H1 (cell line): ENCODE measurements around the gene TMEM39A. TPM values are rescaled to one million over a fixed set of nuclear protein-coding genes. Genes with fewer than 3 reads are reported as not detected.

ENCODE experiments used
- CTCF ChIA-PET: fragments of 300-600 bp; sonication (Branson Sonifier 250); formaldehyde crosslinking; loops from one replicate; lab custom pipeline; 2021; ENCODE audit not compliant: partially characterized antibody; lab: Charles Lee
- POLR2A ChIA-PET: fragments of 300-600 bp; sonication (Branson Sonifier 250); formaldehyde crosslinking; loops from one replicate; lab custom pipeline; 2021; ENCODE audit warnings: inconsistent platforms; ENCODE audit not compliant: partially characterized antibody; lab: Charles Lee
- DNase-seq, 2 experiments: peaks; one replicate each; pipeline versions ENCODE4 v3.0.0 to v3.0.0-alpha.2; 2010 to 2022; ENCODE audit warnings: low spot score in 2 of 2, low read depth in 1 of 2, mixed read lengths in 1 of 2
- FAIRE-seq: peaks from 2 replicates; lab custom pipeline; 2011; peaks lifted over from hg19 to GRCh38; lab: Jason Lieb, UNC
- H2AFZ ChIP-seq: 2 replicates; pipeline ENCODE4 v1.8.1; 2012; ENCODE audit warnings: low read length, inconsistent platforms
- H2AK5ac ChIP-seq: 2 replicates; pipeline ENCODE4 v1.6.1; 2013; ENCODE audit warnings: low read depth, low read length
- H2BK120ac ChIP-seq: replicated peaks from 2 replicates; pipeline ENCODE3; 2013; ENCODE audit warnings: low read depth, low read length, inconsistent platforms
- H2BK12ac ChIP-seq: 2 replicates; pipeline ENCODE4 v1.6.1; 2013; ENCODE audit warnings: low read depth, low read length
- H2BK15ac ChIP-seq: 2 replicates; pipeline ENCODE4 v1.6.1; 2013; ENCODE audit warnings: low read length
- H2BK20ac ChIP-seq: 2 replicates; pipeline ENCODE4 v1.6.1; 2013; ENCODE audit warnings: low read length
- H2BK5ac ChIP-seq: 2 replicates; pipeline ENCODE4 v1.6.1; 2013; ENCODE audit warnings: low read depth, low read length
- H3K14ac ChIP-seq: 2 replicates; pipeline ENCODE4 v1.6.1; 2013; ENCODE audit warnings: inconsistent platforms; ENCODE audit not compliant: insufficient read length
- H3K18ac ChIP-seq: 2 replicates; pipeline ENCODE4 v1.6.1; 2013; ENCODE audit warnings: low read length; ENCODE audit errors: extremely low read depth
- H3K23ac ChIP-seq: 2 replicates; pipeline ENCODE4 v1.6.1; 2013; ENCODE audit warnings: inconsistent platforms; ENCODE audit not compliant: insufficient read length
- H3K23me2 ChIP-seq: 2 replicates; pipeline ENCODE4 v1.6.1; 2013; ENCODE audit warnings: low read depth, low read length
- H3K27ac ChIP-seq: 2 replicates; pipeline ENCODE4 v1.6.1; 2011; ENCODE audit warnings: low read depth, low read length, inconsistent platforms
- H3K27me3 ChIP-seq, 4 experiments: replicated peaks in 1 of 4; 1 replicate in 1 of 4; 2 replicates in 3 of 4; pipeline versions ENCODE4 v1.6.1 to v1.8.1; 2011 to 2013; ENCODE audit warnings: low read length in 3 of 4, mild to moderate bottlenecking in 3 of 4, inconsistent platforms in 2 of 4, mixed read lengths in 2 of 4, moderate library complexity in 1 of 4; ENCODE audit not compliant: control insufficient read depth in 3 of 4, insufficient read depth in 3 of 4; ENCODE audit errors: extremely low read depth in 1 of 4
- H3K36me3 ChIP-seq, 4 experiments: 2 replicates each; pipeline versions ENCODE4 v1.6.1 to v1.8.1; 2011 to 2013; ENCODE audit warnings: mild to moderate bottlenecking in 4 of 4, low read length in 3 of 4, moderate library complexity in 2 of 4, control low read depth in 1 of 4, inconsistent platforms in 1 of 4; ENCODE audit not compliant: insufficient read depth in 4 of 4, control insufficient read depth in 2 of 4
- H3K4ac ChIP-seq: replicated peaks from 2 replicates; pipeline ENCODE3; 2013; ENCODE audit warnings: low read length, low read depth, mixed read lengths, inconsistent platforms; ENCODE audit not compliant: insufficient read length
- H3K4me1 ChIP-seq, 4 experiments: replicated peaks in 1 of 4; 1 replicate in 1 of 4; 2 replicates in 3 of 4; pipeline versions ENCODE4 v1.6.1 to v1.8.1; 2011 to 2013; ENCODE audit warnings: low read length in 3 of 4, inconsistent platforms in 2 of 4, mixed read lengths in 1 of 4; ENCODE audit not compliant: insufficient read depth in 4 of 4, control insufficient read depth in 3 of 4
- H3K4me2 ChIP-seq, 2 experiments: 2 replicates each; pipeline versions ENCODE4 v1.6.1 to v1.8.1; 2011 to 2013; ENCODE audit warnings: low read depth in 2 of 2, low read length in 2 of 2, control low read depth in 1 of 2, inconsistent platforms in 1 of 2, mild to moderate bottlenecking in 1 of 2; ENCODE audit not compliant: insufficient read depth in 1 of 2
- H3K4me3 ChIP-seq, 4 experiments: fragments of 200-600, 300-600 bp in 1 of 4; sonication (generic), shearing (Covaris generic), sonication (Bioruptor Twin) in 1 of 4; 2 replicates each; pipeline versions ENCODE4 v1.5.1 to v1.8.1; 2011 to 2016; ENCODE audit warnings: low read length in 4 of 4, low read depth in 3 of 4, control low read depth in 2 of 4, inconsistent platforms in 2 of 4, mild to moderate bottlenecking in 2 of 4, mixed read lengths in 1 of 4, moderate library complexity in 1 of 4; ENCODE audit not compliant: insufficient read depth in 2 of 4; ENCODE audit errors: extremely low read depth in 1 of 4
- H3K56ac ChIP-seq: replicated peaks from 2 replicates; pipeline ENCODE3; 2013; ENCODE audit warnings: low read depth, mild to moderate bottlenecking, mixed read lengths, low read length, inconsistent platforms; ENCODE audit not compliant: insufficient read length
- H3K79me1 ChIP-seq: 2 replicates; pipeline ENCODE4 v1.6.1; 2013; ENCODE audit warnings: low read depth, low read length, control low read depth
- H3K79me2 ChIP-seq, 2 experiments: 2 replicates each; pipeline versions ENCODE4 v1.6.1 to v1.8.1; 2012 to 2013; ENCODE audit warnings: low read length in 2 of 2, mild to moderate bottlenecking in 2 of 2, inconsistent platforms in 1 of 2; ENCODE audit not compliant: insufficient read depth in 2 of 2, control insufficient read depth in 1 of 2
- H3K9ac ChIP-seq, 4 experiments: replicated peaks in 1 of 4; 1 replicate in 1 of 4; 2 replicates in 3 of 4; pipeline versions ENCODE4 v1.6.1 to v1.8.1; 2011 to 2013; ENCODE audit warnings: low read depth in 3 of 4, low read length in 3 of 4, control low read depth in 2 of 4, mild to moderate bottlenecking in 2 of 4, moderate library complexity in 2 of 4, inconsistent platforms in 1 of 4; ENCODE audit errors: extremely low read depth in 1 of 4
- H3K9me3 ChIP-seq, 2 experiments: 2 replicates each; pipeline versions ENCODE4 v1.6.1 to v1.8.1; 2012 to 2013; ENCODE audit warnings: mild to moderate bottlenecking in 2 of 2, moderate library complexity in 2 of 2, control low read depth in 1 of 2, inconsistent platforms in 1 of 2, low read depth in 1 of 2, low read length in 1 of 2, mixed read lengths in 1 of 2; ENCODE audit not compliant: insufficient read depth in 2 of 2
- H4K20me1 ChIP-seq, 2 experiments: replicated peaks in 1 of 2; 2 replicates each; pipeline versions ENCODE3 to v1.8.1; 2011 to 2013; ENCODE audit warnings: inconsistent platforms in 2 of 2, low read length in 2 of 2, mild to moderate bottlenecking in 1 of 2; ENCODE audit not compliant: insufficient read depth in 2 of 2, control insufficient read depth in 1 of 2
- H4K5ac ChIP-seq: 2 replicates; pipeline ENCODE4 v1.6.1; 2013; ENCODE audit warnings: low read length, low read depth, mixed read lengths, inconsistent platforms; ENCODE audit not compliant: insufficient read length
- H4K8ac ChIP-seq: 2 replicates; pipeline ENCODE4 v1.8.0; 2013; ENCODE audit warnings: mild to moderate bottlenecking, moderate library complexity, low read length, inconsistent platforms; ENCODE audit not compliant: insufficient read depth; ENCODE audit errors: extremely low read depth
- H4K91ac ChIP-seq: replicated peaks from 2 replicates; pipeline ENCODE3; 2013; ENCODE audit warnings: low read length, mixed read lengths, inconsistent platforms; ENCODE audit not compliant: insufficient read length
- ASH2L ChIP-seq: fragments of 200-600, 300-600 bp; sonication (generic); IDR thresholded peaks from one replicate; pipeline ENCODE4 v1.7.1; 2017; ENCODE audit warnings: low read length
- CTBP2 ChIP-seq: IDR thresholded peaks from 2 replicates; pipeline ENCODE4 v1.7.0; 2011; ENCODE audit warnings: borderline replicate concordance, mild to moderate bottlenecking, moderate library complexity, mixed read lengths, low read length; ENCODE audit not compliant: insufficient read depth, insufficient read length
- WGBS, 2 experiments: shearing (Covaris generic) in 1 of 2; methylation state at CpG; one replicate each; pipeline versions ENCODE4 v1.1.6 to v1.1.7; 2013 to 2015; ENCODE audit warnings: low lambda C conversion rate in 2 of 2, mixed read lengths in 2 of 2, inconsistent platforms in 1 of 2, low coverage in 1 of 2, missing lambda C conversion rate in 1 of 2; ENCODE audit not compliant: insufficient replicate concordance in 2 of 2, insufficient coverage in 1 of 2, insufficient read length in 1 of 2; ENCODE audit errors: extremely low coverage in 1 of 2, missing lambda C conversion rate in 1 of 2; 5-methylcytosine and 5-hydroxymethylcytosine counted together
- polyA plus RNA-seq, 7 experiments: library from polyadenylated mRNA; depleted of rRNA in 3 of 7; stranded (reverse) in 5 of 7; unstranded in 2 of 7; fragments of >200 nt in 5 of 7; fragments of 200-250 nt in 2 of 7; gene quantifications; 1 replicate in 5 of 7; 2 replicates in 1 of 7; 4 replicates in 1 of 7; pipeline versions ENCODE4 v1.2.1 to v1.2.3, GENCODE V29; 2011 to 2013; ENCODE audit warnings: missing spikeins in 2 of 7, mixed read lengths in 2 of 7
- total RNA-seq: library from RNA; stranded (reverse); fragmentation: NEBNext Ultra II Directional; extraction: Animal tissue kit (Norgen Biotek cat#: 25700); gene quantifications from 2 replicates; pipeline ENCODE4 v1.2.1, GENCODE V29; 2021
- TF ChIP-seq, protein P1 (sequence below): IDR thresholded peaks from 2 replicates; pipeline ENCODE4 v1.6.1; 2011; ENCODE audit warnings: low read length, improper control_type of control experiment

Gene TMEM39A
- total and polyA plus RNA-seq, 2 of the 8 experiments (the other 6 are each of a cell fraction or from before 2014, with no cell fraction given) = 26.8 to 36.1 TPM

DNA sequence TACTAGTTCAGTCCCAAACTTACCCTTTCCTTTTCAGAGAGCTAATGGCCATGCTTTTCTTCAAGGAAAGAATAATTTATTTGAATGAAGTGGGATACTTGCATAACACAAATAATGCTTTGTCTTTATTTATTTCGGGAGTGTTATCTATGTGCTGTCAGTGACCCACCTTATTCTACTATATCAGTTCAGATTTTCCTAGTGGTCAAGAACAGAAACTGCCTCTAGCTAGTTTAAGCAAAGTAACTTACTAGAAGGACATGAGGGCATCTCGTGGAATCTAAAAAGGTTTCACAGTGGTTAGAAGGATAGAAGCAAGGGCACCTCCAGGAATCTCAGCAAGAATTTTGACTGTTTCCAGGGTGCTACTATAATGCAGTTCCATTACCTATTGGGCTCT, 31.2 kb upstream of the TMEM39A start:
- Histone ChIP-seq H4K5ac (no peak overlapping the region), H2BK120ac (no peak overlapping the region), H3K27me3 (no peaks in the 10 kb centered on the region), H3K23ac (no peak overlapping the region), H3K79me2 (peaks cover 3 to 10% of the 10 kb centered on the region in 2 experiments; a peak in 2 of 4 replicates), H3K27ac (no peak overlapping the region), H4K91ac (no peak overlapping the region), H3K9me3 (no peaks in the 10 kb centered on the region), H4K20me1 (no peaks in the 10 kb centered on the region), H2AK5ac (no peak overlapping the region), H2AFZ (no peak overlapping the region), H3K23me2 (peaks cover 5% of the 10 kb centered on the region; the same call in 1 of the 2 replicates), H2BK12ac (no peak overlapping the region), H3K4ac (no peak overlapping the region), H2BK5ac (no peak overlapping the region), H3K18ac (no peak overlapping the region), H3K4me2 (no peak overlapping the region), H3K56ac (no peak overlapping the region), H3K36me3 (peaks cover 0 to 7% (median 3%) of the 10 kb centered on the region in 4 experiments; a peak in 4 of 8 replicates), H3K4me1 (no peaks in the 10 kb centered on the region), H4K8ac (no peak overlapping the region), H2BK15ac (no peak overlapping the region), H2BK20ac (no peak overlapping the region), H3K14ac (no peak overlapping the region), H3K9ac (no peak overlapping the region), H3K79me1 (no peaks in the 10 kb centered on the region; the same call in 1 of the 2 replicates), H3K4me3 (no peak overlapping the region)
- ChIA-PET CTCF (interaction anchor here (0.5 to 1.9 kb wide), 9 partner anchors 9 to 219 kb away, joined by 3 to 7 read pairs (median 4); no protein-coding TSS in a partner anchor), POLR2A (interaction anchor here (0.8 to 1.5 kb wide), 2 partner anchors 20 to 71 kb away, joined by 3 read pairs; no protein-coding TSS in a partner anchor)
- no peak for FAIRE-seq
- TF ChIP-seq, protein P1, sequence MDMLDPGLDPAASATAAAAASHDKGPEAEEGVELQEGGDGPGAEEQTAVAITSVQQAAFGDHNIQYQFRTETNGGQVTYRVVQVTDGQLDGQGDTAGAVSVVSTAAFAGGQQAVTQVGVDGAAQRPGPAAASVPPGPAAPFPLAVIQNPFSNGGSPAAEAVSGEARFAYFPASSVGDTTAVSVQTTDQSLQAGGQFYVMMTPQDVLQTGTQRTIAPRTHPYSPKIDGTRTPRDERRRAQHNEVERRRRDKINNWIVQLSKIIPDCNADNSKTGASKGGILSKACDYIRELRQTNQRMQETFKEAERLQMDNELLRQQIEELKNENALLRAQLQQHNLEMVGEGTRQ = no peak
- TF ChIP-seq ASH2L (no peak), CTBP2 (no peak)
- 74% methylated on average over 2 of the region's 2 CpGs; no CpG with 5 or more reads in 1 of the 2 experiments for WGBS, 2 experiments
- DNase-seq = no peak
